ENCODE measurements around the gene MOB2. TPM values are rescaled to one million over a fixed set of nuclear protein-coding genes. Genes with fewer than 3 reads are reported as not detected.

The MOB2 gene
- total and polyA plus RNA-seq, 9 donors: 28.5 to 50.1 (median 32.0) TPM

GRCh38 chr11:1500466-1501420 lies 14.2 kb upstream of the MOB2 start:
- no peak overlapping the region for H3K27ac ChIP-seq
- peaks cover 20% of the 10 kb centered on the region for H3K4me1 ChIP-seq (ENCODE audit: insufficient read depth)
- peak in 2 of 5 donors; percentile 13 to 19 for DNase-seq

GRCh38 chr11:1499899-1500298 lies 13.3 kb upstream of the MOB2 start:
- no peaks in the 10 kb centered on the region for H3K27me3 ChIP-seq
- 93 to 98% (median 96%) methylated on average over 14 of the region's 14 CpGs for WGBS, 3 donors
- H3K4me3 ChIP-seq: no peak overlapping the region
- no peak overlapping the region for H3K27ac ChIP-seq
- DNase-seq: peak in 1 of 5 donors; percentile 13
- intact Hi-C loops (cut with DNase I): no loop called here
- H3K4me1 ChIP-seq (ENCODE audit: insufficient read depth): peaks cover 20% of the 10 kb centered on the region
- H3K36me3 ChIP-seq: no peaks in the 10 kb centered on the region
- no peaks in the 10 kb centered on the region for H3K9me3 ChIP-seq
- TF ChIP-seq EP300 (IDR thresholded peaks at IDR 0.05) (no peak), POLR2A (IDR thresholded peaks at IDR 0.05) (no peak)

More at GRCh38 chr11:1500466-1501420, 14.2 kb upstream of the MOB2 start:
- TF ChIP-seq CTCF (IDR thresholded peaks at IDR 0.05) (no peak), EP300 (IDR thresholded peaks at IDR 0.05) (no peak), POLR2A (IDR thresholded peaks at IDR 0.05) (no peak)
- no peaks in the 10 kb centered on the region for H3K9me3 ChIP-seq
- no peak overlapping the region for H3K4me3 ChIP-seq
- WGBS, 3 donors: 89 to 93% (median 90%) methylated on average over 28 of the region's 28 CpGs
- no peaks in the 10 kb centered on the region for H3K27me3 ChIP-seq
- intact Hi-C loops (cut with DNase I): no loop called here
- H3K36me3 ChIP-seq: no peaks in the 10 kb centered on the region

- no peaks in the 10 kb centered on the region for H3K36me3 ChIP-seq
- WGBS, 3 donors: 88 to 92% (median 92%) methylated on average over 26 to 28 of the region's 28 CpGs
- no peak overlapping the region for H3K4me3 ChIP-seq
- H3K9me3 ChIP-seq: no peaks in the 10 kb centered on the region
- intact Hi-C loops (cut with DNase I): no loop called here
- H3K27me3 ChIP-seq: no peaks in the 10 kb centered on the region
- TF ChIP-seq POLR2A (IDR thresholded peaks at IDR 0.05): no peak
- no peak for TF ChIP-seq EP300 (IDR thresholded peaks at IDR 0.05)
- no peak for TF ChIP-seq CTCF (IDR thresholded peaks at IDR 0.05)
- DNase-seq: peak in 3 of 5 donors; percentile 11 to 26 (median 12)
- peaks cover 20% of the 10 kb centered on the region for H3K4me1 ChIP-seq (ENCODE audit: insufficient read depth)
- H3K27ac ChIP-seq: no peak overlapping the region
Measured at GRCh38 chr11:1499261-1499890, 12.8 kb upstream of the MOB2 start.

- no peak for TF ChIP-seq EP300 (IDR thresholded peaks at IDR 0.05)
- TF ChIP-seq POLR2A (IDR thresholded peaks at IDR 0.05): no peak
- TF ChIP-seq CTCF (IDR thresholded peaks at IDR 0.05): no peak
- Histone ChIP-seq H3K27me3 (no peaks in the 10 kb centered on the region), H3K36me3 (no peaks in the 10 kb centered on the region), H3K4me3 (no peak overlapping the region), H3K27ac (no peak overlapping the region), H3K4me1 (ENCODE audit: insufficient read depth) (peaks cover 11% of the 10 kb centered on the region), H3K9me3 (no peaks in the 10 kb centered on the region)
- DNase-seq: peak in 1 of 5 donors; percentile 6
- 88 to 94% (median 90%) methylated on average over 13 of the region's 13 CpGs for WGBS, 3 donors
- intact Hi-C loops (cut with DNase I): no loop called here
Measured at GRCh38 chr11:1498262-1498661, 11.7 kb upstream of the MOB2 start.

Data from ovary (tissue), 9 donors.